Mucosa of descending colon (tissue), 3 donors: ENCODE data around the gene EPS8. TPM values are rescaled to one million over a fixed set of nuclear protein-coding genes. Genes with fewer than 3 reads are reported as not detected.
"Not testable (repeated sequence)": the region's sequence is repeated elsewhere in the genome, so short reads cannot be mapped to it uniquely, and the experiment has no call there.

ENCODE experiments used
- ATAC-seq: fragments of 200-7000 bp; cut with Tn5 transposase; one replicate; pipeline ENCODE4 v1.9.1; 2020; ENCODE audit warnings: mild to moderate bottlenecking, moderate library complexity
- DNase-seq, 3 donors: peaks; one replicate each; pipeline ENCODE4 v3.0.0-alpha.2; 2020
- H3K36me3 ChIP-seq: fragments of 200-600 bp; one replicate; pipeline ENCODE4 v1.8.0; 2021; ENCODE audit warnings: low read depth, mild to moderate bottlenecking
- H3K4me1 ChIP-seq: fragments of 200-600 bp; one replicate; pipeline ENCODE4 v1.8.0; 2021; ENCODE audit warnings: low read depth, mild to moderate bottlenecking
- H3K4me3 ChIP-seq: fragments of 200-600 bp; one replicate; pipeline ENCODE4 v1.8.0; 2021; ENCODE audit warnings: mild to moderate bottlenecking
- H3K9me3 ChIP-seq: fragments of 200-600 bp; one replicate; pipeline ENCODE4 v1.8.0; 2021; ENCODE audit warnings: mild to moderate bottlenecking
- CTCF ChIP-seq: fragments of 200-600 bp; IDR thresholded peaks from one replicate; pipeline ENCODE4 v1.8.0; 2022; ENCODE audit warnings: antibody characterized with exemption, mild to moderate bottlenecking
- intact Hi-C, 2 donors: fragments of 100-400 bp; cut with DNase I in 1 of 2; cut with micrococcal nuclease in 1 of 2; formaldehyde crosslinking; loops; one replicate each; pipeline versions ENCODE4 v1.11.0 to v1.11.1; 2022; cut with DNase I, micrococcal nuclease
- total RNA-seq, 3 donors: library from RNA; stranded (reverse); fragmentation: NEBNext Ultra II Directional in 2 of 3; extraction: Animal tissue kit (Norgen Biotek cat#: 25700) in 2 of 3; gene quantifications; one replicate each; pipeline versions ENCODE4 v1.2.1 to v1.2.4, GENCODE V29; 2021 to 2023
- donor health status: DM: no; HTN: no; CAD: no; lungs with moderate emphysema.
- donor health status: DM: no; HTN: no; CAD: no.
- donor health status: DM: no; HTN: yes; CAD: no.

Gene EPS8
- total RNA-seq, 3 donors from 2014 or later: 100 to 204 (median 135) TPM

DNA sequence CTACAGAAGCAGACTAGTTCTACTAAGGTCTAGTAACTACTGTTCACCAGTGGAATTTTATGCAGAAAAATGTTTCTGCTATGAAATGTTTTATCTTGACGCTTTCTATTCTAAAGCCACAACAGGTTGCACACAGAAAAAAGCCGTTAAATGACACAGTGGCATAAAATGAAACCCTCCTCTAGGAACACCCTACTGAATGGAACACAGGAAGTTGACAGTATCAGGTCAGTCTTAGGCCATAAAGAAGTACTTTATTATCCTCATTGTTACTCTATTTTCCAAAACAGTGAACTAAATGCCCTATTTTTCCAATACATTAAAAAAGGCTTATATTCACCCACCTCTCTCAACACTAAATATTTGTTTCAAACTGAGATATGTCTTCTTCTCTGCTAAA lies 21.9 kb downstream of the EPS8 start:
- H3K4me3 ChIP-seq: no peak overlapping the region
- TF ChIP-seq CTCF: no peak

DNA sequence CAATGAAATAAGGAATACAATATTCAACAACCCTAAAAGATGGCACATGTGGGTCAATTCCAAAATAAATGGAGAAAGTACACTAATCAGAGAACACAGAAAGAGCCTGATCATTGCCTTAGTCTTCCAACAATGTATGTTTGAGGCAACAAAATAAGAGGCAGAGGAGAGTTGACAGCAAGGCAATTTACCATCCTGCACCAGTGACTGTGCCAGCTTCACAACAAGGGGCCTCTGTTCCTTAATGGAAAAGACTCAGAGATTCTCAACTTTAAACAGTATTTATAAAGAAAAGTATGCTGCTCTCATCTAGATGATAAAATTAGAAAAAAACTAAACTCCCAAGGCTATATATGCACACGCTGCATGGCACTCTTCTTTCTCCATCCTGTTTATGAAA lies 25.9 kb downstream of the EPS8 start:
- no peaks in the 10 kb centered on the region for H3K4me1 ChIP-seq
- H3K36me3 ChIP-seq: no peaks in the 10 kb centered on the region
- intact Hi-C loops: no loop called here
- ATAC-seq: no peak
- DNase-seq: no peak
- no peak overlapping the region for H3K4me3 ChIP-seq
- TF ChIP-seq CTCF: no peak
- no peaks in the 10 kb centered on the region for H3K9me3 ChIP-seq

More for the DNA sequence above, 21.9 kb downstream of the EPS8 start:
- no peaks in the 10 kb centered on the region for H3K36me3 ChIP-seq
- ATAC-seq (peak; percentile 94), DNase-seq (no peak)
- no peaks in the 10 kb centered on the region for H3K9me3 ChIP-seq
- intact Hi-C loops: no loop called here
- peaks cover 14% of the 10 kb centered on the region for H3K4me1 ChIP-seq

DNA sequence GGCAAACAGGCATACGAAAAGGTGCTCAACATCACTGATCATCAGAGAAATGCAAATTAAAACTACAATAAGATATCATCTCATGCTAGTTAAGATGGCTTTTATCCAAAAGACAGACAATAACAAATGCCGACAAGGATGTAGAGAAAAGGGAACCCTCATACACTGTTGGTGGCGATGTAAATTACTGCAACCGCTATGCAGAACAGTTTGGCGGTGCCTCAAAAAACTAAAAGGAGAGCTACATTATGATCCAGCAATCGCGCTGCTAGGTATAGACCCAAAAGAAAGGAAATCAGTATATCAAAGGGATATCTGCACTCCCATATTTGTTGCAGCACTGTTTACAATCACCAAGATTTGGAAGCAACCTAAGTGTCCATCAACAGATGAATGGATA lies 27.0 kb downstream of the EPS8 start:
- H3K9me3 ChIP-seq, DNase-seq, ATAC-seq, H3K36me3 ChIP-seq, intact Hi-C loops, H3K4me3 ChIP-seq, H3K4me1 ChIP-seq: not testable (repeated sequence)

DNA sequence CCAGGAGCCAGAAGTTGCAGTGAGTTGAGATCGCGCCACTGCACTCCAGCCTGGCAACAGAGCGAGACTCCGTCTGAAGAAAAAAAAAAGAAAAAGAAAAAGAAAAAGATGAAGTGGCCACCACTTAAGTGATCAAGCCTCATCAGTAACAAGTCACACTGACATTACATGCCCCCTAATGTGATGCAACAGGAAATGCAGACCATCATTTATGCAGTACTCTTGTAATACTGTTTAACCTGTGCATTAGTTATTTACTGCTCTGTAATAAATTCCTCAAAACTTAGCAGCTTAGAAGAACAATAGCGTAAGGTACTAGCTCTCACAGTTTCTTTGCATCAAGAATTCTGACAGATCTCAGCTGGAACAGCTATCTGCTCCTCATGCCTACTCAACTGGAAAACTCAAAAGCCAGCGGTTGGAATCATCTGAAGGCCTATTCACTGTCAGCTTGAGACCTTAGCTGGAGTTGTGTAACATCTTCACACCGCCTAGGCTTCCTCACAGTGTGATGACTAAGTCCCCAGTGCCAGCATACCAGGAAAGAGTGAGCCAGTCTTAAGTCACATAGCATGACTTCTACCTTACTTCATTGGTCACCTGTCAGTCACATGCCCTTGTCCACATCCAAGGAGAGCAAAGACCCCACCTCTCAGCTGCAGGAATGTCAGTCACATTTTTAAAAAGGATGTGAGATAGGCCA lies 31.5 kb downstream of the EPS8 start:
- ATAC-seq: peak; percentile 95

GRCh38 chr12:15756822-15757221 lies 32.4 kb downstream of the EPS8 start:
- no peaks in the 10 kb centered on the region for H3K4me1 ChIP-seq
- no peaks in the 10 kb centered on the region for H3K9me3 ChIP-seq
- no peaks in the 10 kb centered on the region for H3K36me3 ChIP-seq
- DNase-seq (no peak), ATAC-seq (no peak)
- H3K4me3 ChIP-seq: no peak overlapping the region
- intact Hi-C loops: no loop called here
- TF ChIP-seq CTCF: no peak

More for the DNA sequence above, 31.5 kb downstream of the EPS8 start:
- Histone ChIP-seq H3K4me3 (no peak overlapping the region), H3K4me1 (no peaks in the 10 kb centered on the region), H3K36me3 (no peaks in the 10 kb centered on the region), H3K9me3 (no peaks in the 10 kb centered on the region)
- intact Hi-C loops: no loop called here
- DNase-seq: no peak
- TF ChIP-seq CTCF: no peak

DNA sequence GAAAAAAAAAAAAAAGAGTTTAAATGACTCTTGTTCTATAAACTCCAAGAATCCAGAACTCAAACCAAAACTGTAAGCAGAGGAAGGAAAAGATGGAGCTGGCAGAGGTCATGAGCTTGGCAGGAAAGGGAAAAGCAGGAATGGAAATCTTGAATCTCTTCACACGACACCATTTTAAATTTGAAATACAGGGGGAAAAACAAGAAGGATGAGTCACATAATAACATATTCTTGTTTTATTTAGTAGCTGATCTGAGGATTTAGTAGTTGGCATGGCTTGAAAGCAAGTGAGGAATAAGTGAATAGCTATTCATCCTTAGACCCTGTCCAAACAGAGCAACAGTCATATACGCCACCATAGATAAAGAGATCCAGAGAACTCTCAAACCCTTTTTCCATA lies 35.0 kb downstream of the EPS8 start:
- no peaks in the 10 kb centered on the region for H3K4me1 ChIP-seq
- intact Hi-C loops: no loop called here
- ATAC-seq: no peak
- H3K36me3 ChIP-seq: no peaks in the 10 kb centered on the region
- H3K9me3 ChIP-seq: no peaks in the 10 kb centered on the region
- H3K4me3 ChIP-seq: no peak overlapping the region
- no peak for TF ChIP-seq CTCF
- DNase-seq: no peak
